ENCODE data around the gene LDLRAD4. TPM values are rescaled to one million over a fixed set of nuclear protein-coding genes. Genes with fewer than 3 reads are reported as not detected.

Gene LDLRAD4
- total and polyA plus RNA-seq, 9 of the 15 experiments (the other 6 are each of a cell fraction or from before 2014, with no cell fraction given): 0.01 TPM; not detected in 8

GRCh38 chr18:13390711-13391110 is 172.2 kb downstream of the LDLRAD4 start:
- ChIA-PET POLR2A (no interaction called here), CTCF (ENCODE audit: low intra/inter-chr PET ratio) (no interaction called here)
- Histone ChIP-seq H4K20me1 (replicated peaks; ENCODE audit: control insufficient read depth, insufficient read depth, low read length) (no peaks in the 10 kb centered on the region), H3K9me1 (ENCODE audit: control insufficient read depth, insufficient read depth, low read length) (no peaks in the 10 kb centered on the region), H3K4me2 (ENCODE audit: insufficient read depth, low read length) (no peak overlapping the region), H3K9ac (ENCODE audit: insufficient read depth in 1 of 2, low read depth in 2 of 2, low read length in 2 of 2) (no peak overlapping the region), H3K36me3 (ENCODE audit: control insufficient read depth, insufficient read depth, low read length) (no peaks in the 10 kb centered on the region), H3K4me1 (replicated peaks in 1 of 2; ENCODE audit: control insufficient read depth in 2 of 2, insufficient read depth in 2 of 2, low read length in 2 of 2) (no peaks in the 10 kb centered on the region), H2AFZ (ENCODE audit: low read depth, low read length) (no peak overlapping the region), H3K79me2 (ENCODE audit: control insufficient read depth, insufficient read depth, low read length) (no peaks in the 10 kb centered on the region), H3K9me3 (replicated peaks; ENCODE audit: control insufficient read depth, insufficient read depth, low read depth, low read length) (no peaks in the 10 kb centered on the region), H3K27me3 (ENCODE audit: control insufficient read depth in 2 of 2, insufficient read depth in 2 of 2, low read length in 2 of 2) (peaks cover 5 to 31% of the 10 kb centered on the region in 2 experiments; a peak in 3 of 5 replicates), H3K27ac (ENCODE audit: extremely low read depth, low read depth, low read length) (no peak overlapping the region), H3K4me3 (no peak overlapping the region)
- ATAC-seq (no peak), DNase-seq (ENCODE audit: extremely low read depth in 1 of 4, low spot score in 3 of 4) (no peak), FAIRE-seq (no peak)
- no TSS peak for BruUV-seq (replicated peaks)
- TF ChIP-seq CBFB (CRISPR knock-in tag; IDR thresholded peaks at IDR 0.05) (no peak), MLX (CRISPR knock-in tag; conservative IDR thresholded peaks at IDR 0.05) (no peak), ZNF589 (CRISPR knock-in tag; IDR thresholded peaks at IDR 0.05; ENCODE audit: low read depth) (no peak), TCF3 (CRISPR knock-in tag; IDR thresholded peaks at IDR 0.05) (no peak), ZNF280A (IDR thresholded peaks at IDR 0.05; ENCODE audit: low read depth, partially characterized antibody) (no peak), KAT2B (IDR thresholded peaks at IDR 0.05; ENCODE audit: low read depth, low read length) (no peak), PATZ1 (CRISPR knock-in tag; IDR thresholded peaks at IDR 0.05; ENCODE audit: borderline replicate concordance) (no peak)
- WGBS (ENCODE audit: insufficient coverage, low coverage, missing lambda C conversion rate): 4% methylated on average over 4 of the region's 4 CpGs
- in situ Hi-C loops (cut with MboI) (no loop called here), intact Hi-C loops (cut with micrococcal nuclease) (no loop called here)

Measured in K562 (cell line).